Measurements from ENCODE around the gene IRF3. TPM values are rescaled to one million over a fixed set of nuclear protein-coding genes. Genes with fewer than 3 reads are reported as not detected.
"Not testable (repeated sequence)": the region's sequence is repeated elsewhere in the genome, so short reads cannot be mapped to it uniquely, and the experiment has no call there.

IRF3 gene
- total RNA-seq, 1 donor from 2014 or later, result 88.9 TPM

GRCh38 chr19:49639401-49640112, 26.1 kb downstream of the IRF3 start:
- H3K27ac Mint-ChIP-seq (ENCODE audit: unreplicated experiment), result peak overlapping the region; percentile 100
- no peak for TF ChIP-seq CTCF (IDR thresholded peaks at IDR 0.05)
- no peak for DNase-seq (ENCODE audit: extremely low spot score, unreplicated experiment)
- H3K27me3 Mint-ChIP-seq (ENCODE audit: unreplicated experiment), result no peaks in the 10 kb centered on the region
- H3K4me3 Mint-ChIP-seq (ENCODE audit: unreplicated experiment), result peak overlapping the region; percentile 95
- H3K4me1 Mint-ChIP-seq (ENCODE audit: unreplicated experiment), result peaks cover 72% of the 10 kb centered on the region
- H3K36me3 Mint-ChIP-seq (ENCODE audit: unreplicated experiment), result peaks cover 2% of the 10 kb centered on the region
- no peaks in the 10 kb centered on the region for H3K9me3 Mint-ChIP-seq (ENCODE audit: unreplicated experiment)

- peak; percentile 93 for DNase-seq (ENCODE audit: extremely low spot score, unreplicated experiment)
- Mint-ChIP-seq H3K27ac (ENCODE audit: unreplicated experiment) (peak overlapping the region; percentile 96), H3K4me1 (ENCODE audit: unreplicated experiment) (peaks cover 60% of the 10 kb centered on the region), H3K36me3 (ENCODE audit: unreplicated experiment) (peaks cover 2% of the 10 kb centered on the region), H3K27me3 (ENCODE audit: unreplicated experiment) (no peaks in the 10 kb centered on the region), H3K9me3 (ENCODE audit: unreplicated experiment) (no peaks in the 10 kb centered on the region), H3K4me3 (ENCODE audit: unreplicated experiment) (peak overlapping the region; percentile 87)
- no peak for TF ChIP-seq CTCF (IDR thresholded peaks at IDR 0.05)
These were observed 27.6 kb downstream of the IRF3 start for GRCh38 chr19:49637821-49638738.

- Mint-ChIP-seq H3K27me3 (ENCODE audit: unreplicated experiment) (no peaks in the 10 kb centered on the region), H3K9me3 (ENCODE audit: unreplicated experiment) (no peaks in the 10 kb centered on the region), H3K36me3 (ENCODE audit: unreplicated experiment) (peaks cover 2% of the 10 kb centered on the region), H3K4me1 (ENCODE audit: unreplicated experiment) (peaks cover 52% of the 10 kb centered on the region), H3K4me3 (ENCODE audit: unreplicated experiment) (peak overlapping the region; percentile 32), H3K27ac (ENCODE audit: unreplicated experiment) (peak overlapping the region; percentile 83)
- DNase-seq (ENCODE audit: extremely low spot score, unreplicated experiment), result no peak
- no peak for TF ChIP-seq CTCF (IDR thresholded peaks at IDR 0.05)
These were observed 29.3 kb downstream of the IRF3 start for GRCh38 chr19:49636233-49636932.

- Mint-ChIP-seq H3K36me3 (ENCODE audit: unreplicated experiment) (peaks cover 2% of the 10 kb centered on the region), H3K4me3 (ENCODE audit: unreplicated experiment) (no peak overlapping the region), H3K9me3 (ENCODE audit: unreplicated experiment) (no peaks in the 10 kb centered on the region), H3K27me3 (ENCODE audit: unreplicated experiment) (no peaks in the 10 kb centered on the region), H3K4me1 (ENCODE audit: unreplicated experiment) (peaks cover 50% of the 10 kb centered on the region), H3K27ac (ENCODE audit: unreplicated experiment) (peak overlapping the region; percentile 83)
- TF ChIP-seq CTCF (IDR thresholded peaks at IDR 0.05), result no peak
- no peak for DNase-seq (ENCODE audit: extremely low spot score, unreplicated experiment)
These were observed 30.0 kb downstream of the IRF3 start for GRCh38 chr19:49635530-49636232.

GRCh38 chr19:49633273-49633672, 32.4 kb downstream of the IRF3 start:
- H3K4me1 Mint-ChIP-seq (ENCODE audit: unreplicated experiment), result peaks cover 38% of the 10 kb centered on the region
- not testable (repeated sequence) for H3K4me3 Mint-ChIP-seq (ENCODE audit: unreplicated experiment); DNase-seq (ENCODE audit: extremely low spot score, unreplicated experiment); H3K9me3 Mint-ChIP-seq (ENCODE audit: unreplicated experiment); H3K27ac Mint-ChIP-seq (ENCODE audit: unreplicated experiment); H3K36me3 Mint-ChIP-seq (ENCODE audit: unreplicated experiment); H3K27me3 Mint-ChIP-seq (ENCODE audit: unreplicated experiment)

All from osteocyte (in vitro differentiated cells).